BLaER1 (cell line): ENCODE data around the gene ADGRA1.

ENCODE experiments used
- H3K27ac ChIP-seq: shearing (Covaris generic); formaldehyde crosslinking; 2 replicates; pipeline ENCODE4 v1.8.1; 2022
- H3K27me3 ChIP-seq: shearing (Covaris generic); formaldehyde crosslinking; 2 replicates; pipeline ENCODE4 v1.8.1; 2022
- H3K36me3 ChIP-seq: shearing (Covaris generic); formaldehyde crosslinking; 2 replicates; pipeline ENCODE4 v1.8.1; 2022
- H3K4me1 ChIP-seq: shearing (Covaris generic); formaldehyde crosslinking; 2 replicates; pipeline ENCODE4 v1.8.1; 2022
- H3K4me2 ChIP-seq: shearing (Covaris generic); formaldehyde crosslinking; 2 replicates; pipeline ENCODE4 v1.8.1; 2022
- H3K4me3 ChIP-seq: shearing (Covaris generic); formaldehyde crosslinking; 2 replicates; pipeline ENCODE4 v1.8.1; 2022
- H3K9ac ChIP-seq: shearing (Covaris generic); formaldehyde crosslinking; 2 replicates; pipeline ENCODE4 v1.8.1; 2022
- H3K9me3 ChIP-seq: shearing (Covaris generic); formaldehyde crosslinking; 2 replicates; pipeline ENCODE4 v1.8.1; 2022
- H4K20me1 ChIP-seq: shearing (Covaris generic); formaldehyde crosslinking; 2 replicates; pipeline ENCODE4 v1.8.1; 2022
- Cebpa-rat ChIP-seq: shearing (Covaris generic); IDR thresholded peaks from 2 replicates; pipeline ENCODE4 v1.8.1; 2022

ADGRA1 gene

DNA sequence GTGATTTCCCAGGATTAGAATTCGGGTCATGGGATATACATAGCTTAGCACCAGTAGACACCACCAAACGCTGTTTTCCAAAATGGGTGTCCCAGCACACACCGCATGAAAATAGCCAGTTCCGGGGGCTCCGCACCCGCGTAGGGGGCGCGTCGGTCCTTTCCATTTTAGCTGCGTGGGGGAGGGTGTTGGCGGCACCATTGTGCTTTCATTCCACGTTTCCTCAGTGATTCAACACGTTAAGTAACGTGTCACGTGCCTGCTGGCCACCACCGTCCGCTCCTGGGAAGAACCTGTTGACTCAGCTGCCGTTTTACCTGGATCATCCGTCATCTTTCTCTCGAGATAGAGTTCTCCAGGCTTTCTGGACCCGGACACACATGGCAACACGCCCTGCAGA is 25.6 kb upstream of the ADGRA1 start:
- no peak overlapping the region for H3K4me2 ChIP-seq
- H3K9ac ChIP-seq, result no peak overlapping the region
- no peaks in the 10 kb centered on the region for H3K36me3 ChIP-seq
- H3K27me3 ChIP-seq, result no peaks in the 10 kb centered on the region
- TF ChIP-seq Cebpa-rat, result no peak
- no peak overlapping the region for H3K27ac ChIP-seq
- peaks cover 46% of the 10 kb centered on the region for H3K4me1 ChIP-seq
- H3K4me3 ChIP-seq, result no peak overlapping the region
- H4K20me1 ChIP-seq, result peaks cover 10% of the 10 kb centered on the region; the same call in 1 of the 2 replicates
- H3K9me3 ChIP-seq, result no peaks in the 10 kb centered on the region

DNA sequence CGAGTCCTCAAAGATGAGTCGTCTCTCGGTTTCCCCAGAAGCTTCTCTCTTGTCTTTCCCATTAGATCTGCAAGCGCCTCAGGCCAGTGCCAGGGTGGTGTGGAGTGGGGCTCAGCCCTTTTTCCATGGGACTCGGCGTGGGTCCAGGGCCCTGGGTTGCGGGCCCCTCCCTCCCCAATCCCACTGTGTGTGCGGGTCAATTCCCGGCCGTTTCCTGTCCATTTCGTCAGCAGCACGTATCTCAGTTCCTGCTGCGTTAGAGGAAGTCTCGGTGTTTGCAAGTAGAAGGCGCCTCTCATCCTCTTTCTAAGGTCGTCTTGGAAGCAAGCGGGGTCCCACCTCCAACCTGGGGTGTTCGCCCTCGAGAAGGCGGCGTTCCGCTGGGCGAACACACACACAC is 25.1 kb upstream of the ADGRA1 start:
- no peak overlapping the region for H3K27ac ChIP-seq
- H3K27me3 ChIP-seq, result no peaks in the 10 kb centered on the region
- no peak for TF ChIP-seq Cebpa-rat
- no peak overlapping the region; the same call in 1 of the 2 replicates for H3K4me2 ChIP-seq
- no peak overlapping the region for H3K9ac ChIP-seq
- H3K4me1 ChIP-seq, result peaks cover 41% of the 10 kb centered on the region
- no peaks in the 10 kb centered on the region for H3K9me3 ChIP-seq
- H3K36me3 ChIP-seq, result no peaks in the 10 kb centered on the region
- peaks cover 10% of the 10 kb centered on the region; the same call in 1 of the 2 replicates for H4K20me1 ChIP-seq
- no peak overlapping the region for H3K4me3 ChIP-seq

DNA sequence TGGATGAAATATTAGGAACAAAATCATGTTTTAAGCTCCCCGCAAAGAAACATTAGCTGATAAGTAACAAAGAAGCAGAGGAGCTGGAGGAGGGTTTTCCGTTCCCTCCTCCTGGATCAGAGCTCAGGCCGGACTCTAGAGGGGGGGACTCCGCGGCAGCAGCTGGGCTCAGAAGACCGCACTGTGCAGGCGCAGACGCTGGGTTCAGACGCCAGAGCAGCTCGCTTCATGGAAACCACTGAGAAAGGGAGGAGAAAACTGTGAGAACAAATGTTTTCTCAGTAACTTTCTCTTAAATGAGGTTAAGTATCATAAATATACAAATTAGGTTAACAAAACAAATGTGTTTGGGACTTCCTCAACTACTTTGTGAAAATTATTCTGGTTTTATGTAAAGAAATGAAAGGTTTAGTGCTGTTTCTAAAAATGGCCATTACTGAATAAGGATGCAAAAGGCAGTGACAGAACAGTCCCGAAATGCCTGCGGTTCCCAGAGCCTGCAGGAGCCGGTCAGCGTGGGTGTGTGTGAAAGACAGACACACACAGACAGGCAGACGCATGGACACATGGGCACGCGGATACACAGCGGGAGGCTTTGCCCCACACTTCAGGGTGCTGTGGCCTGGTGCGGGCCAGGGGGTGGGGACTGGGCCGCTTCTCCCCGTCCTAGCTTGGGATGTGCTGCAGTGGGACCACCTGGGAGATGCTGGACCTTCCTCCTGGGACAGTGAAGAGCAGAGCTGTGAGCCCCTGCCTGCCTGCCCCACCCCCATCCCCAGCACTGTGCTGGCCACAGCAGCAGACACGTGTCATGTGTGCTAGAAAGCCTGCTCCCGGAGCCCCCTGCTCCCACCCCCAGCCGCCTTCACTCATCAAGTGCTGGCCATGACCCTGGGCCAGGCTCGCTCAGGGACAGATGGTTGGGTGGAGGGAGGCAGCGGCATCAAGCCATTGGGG is 20.3 kb upstream of the ADGRA1 start:
- H3K9me3 ChIP-seq, result no peaks in the 10 kb centered on the region
- no peak overlapping the region for H3K27ac ChIP-seq
- H3K36me3 ChIP-seq, result no peaks in the 10 kb centered on the region
- H3K9ac ChIP-seq, result no peak overlapping the region
- H3K27me3 ChIP-seq, result no peaks in the 10 kb centered on the region
- H3K4me1 ChIP-seq, result peaks cover 58% of the 10 kb centered on the region
- H3K4me3 ChIP-seq, result no peak overlapping the region
- H3K4me2 ChIP-seq, result no peak overlapping the region
- TF ChIP-seq Cebpa-rat, result no peak
- no peaks in the 10 kb centered on the region for H4K20me1 ChIP-seq

DNA sequence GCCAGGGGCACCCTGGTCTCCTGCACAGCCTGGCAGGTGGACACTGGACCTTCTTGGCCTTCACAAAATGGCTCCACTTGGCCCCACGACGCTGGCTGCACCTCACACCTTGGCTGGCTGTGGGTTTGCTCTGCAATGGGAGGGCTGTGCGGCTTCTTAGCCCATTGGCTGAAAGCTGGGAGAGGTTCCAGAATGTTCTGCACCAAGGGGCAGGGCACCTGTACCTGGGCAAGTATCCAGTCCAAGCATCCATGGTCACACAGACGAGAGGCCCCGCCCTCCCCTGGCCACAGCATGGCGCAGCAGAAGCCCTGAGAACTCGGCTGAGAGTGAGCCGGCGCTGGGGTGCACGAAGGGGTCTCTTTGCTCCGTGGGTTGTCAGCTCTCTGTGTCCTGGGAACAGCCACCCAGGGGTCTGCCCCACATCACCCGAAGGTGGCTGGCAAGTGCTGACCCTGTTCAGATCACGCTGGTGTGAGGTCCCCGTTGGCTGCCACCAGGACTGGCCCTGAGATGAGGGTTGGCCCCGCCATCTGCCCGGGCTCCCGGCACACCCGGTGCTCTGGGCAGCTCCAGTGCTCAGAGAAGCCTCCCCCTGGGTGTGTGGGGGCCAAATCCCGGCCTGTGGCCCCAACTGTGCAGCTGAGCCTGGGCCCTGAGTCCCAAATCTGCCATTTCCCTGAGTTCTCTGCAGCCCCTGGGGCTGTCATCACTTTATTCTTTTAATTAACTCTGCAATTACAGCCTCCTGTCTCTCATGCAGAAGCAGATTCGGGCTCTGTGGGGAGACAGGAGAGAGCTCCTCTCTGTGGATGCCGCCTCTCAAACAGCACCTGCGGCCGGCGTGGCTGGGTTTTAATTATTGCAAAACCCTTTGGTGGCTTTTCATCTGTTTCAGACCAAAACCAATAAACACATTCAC is 19.4 kb upstream of the ADGRA1 start:
- H3K36me3 ChIP-seq, result no peaks in the 10 kb centered on the region
- no peak for TF ChIP-seq Cebpa-rat
- no peak overlapping the region for H3K4me2 ChIP-seq
- no peaks in the 10 kb centered on the region for H3K9me3 ChIP-seq
- peaks cover 60% of the 10 kb centered on the region for H3K4me1 ChIP-seq
- H3K27me3 ChIP-seq, result no peaks in the 10 kb centered on the region
- H3K9ac ChIP-seq, result no peak overlapping the region
- H4K20me1 ChIP-seq, result no peaks in the 10 kb centered on the region
- H3K4me3 ChIP-seq, result no peak overlapping the region
- H3K27ac ChIP-seq, result no peak overlapping the region

DNA sequence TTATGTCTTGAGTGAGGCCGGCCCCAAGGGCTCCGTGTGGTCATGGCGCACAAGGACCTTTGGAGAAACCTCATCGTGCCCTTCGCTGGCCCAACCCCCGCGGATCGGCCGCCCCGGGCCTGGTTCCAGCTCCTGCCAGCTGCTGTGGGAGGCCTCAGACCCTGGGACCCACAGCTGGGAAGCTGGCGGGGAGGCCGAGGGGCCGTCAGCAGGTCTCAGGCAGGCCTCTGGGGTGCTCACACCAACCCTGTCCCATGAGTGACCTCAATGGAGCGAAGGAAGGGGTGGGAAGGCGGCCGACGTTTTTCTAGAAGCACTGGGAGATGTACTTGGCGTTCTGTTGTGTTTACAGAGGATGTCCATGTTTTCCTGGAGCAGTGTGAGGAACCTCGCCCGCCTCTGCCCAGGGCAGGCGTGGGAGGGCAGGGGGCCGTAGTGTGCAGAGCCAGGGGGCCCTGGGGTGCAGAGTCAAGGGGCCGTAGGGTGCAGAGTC is 18.6 kb upstream of the ADGRA1 start:
- Histone ChIP-seq H3K9ac (no peak overlapping the region), H3K27ac (no peak overlapping the region), H3K9me3 (no peaks in the 10 kb centered on the region), H4K20me1 (no peaks in the 10 kb centered on the region), H3K4me2 (0 out of 2 replicates have a peak overlapping the region, but pooled peaks have one; percentile 8), H3K36me3 (no peaks in the 10 kb centered on the region), H3K27me3 (no peaks in the 10 kb centered on the region), H3K4me1 (peaks cover 57% of the 10 kb centered on the region), H3K4me3 (no peak overlapping the region)
- TF ChIP-seq Cebpa-rat, result no peak

DNA sequence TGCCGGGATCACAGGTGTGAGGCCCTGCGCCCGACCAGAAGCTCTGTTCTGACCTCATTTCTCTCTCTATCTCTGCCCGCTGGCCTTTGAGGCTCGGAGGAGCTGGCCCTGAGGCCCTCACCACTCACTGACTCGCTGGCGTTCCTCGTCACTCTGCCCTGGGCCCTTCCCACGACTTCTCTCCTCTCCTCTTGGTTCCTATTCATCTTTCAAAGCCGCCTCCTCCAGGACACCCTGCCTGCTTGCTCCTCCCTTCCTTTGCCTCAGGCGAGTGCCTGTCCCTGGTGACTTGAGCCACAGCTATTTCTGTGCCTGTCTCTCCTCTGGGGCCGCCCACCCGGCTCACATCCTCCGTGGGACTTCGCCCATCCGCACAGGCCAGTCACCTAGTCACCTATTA is 17.3 kb upstream of the ADGRA1 start:
- H3K27me3 ChIP-seq, result no peaks in the 10 kb centered on the region
- H3K36me3 ChIP-seq, result no peaks in the 10 kb centered on the region
- H3K9me3 ChIP-seq, result no peaks in the 10 kb centered on the region
- peak overlapping the region; percentile 41 for H3K27ac ChIP-seq
- TF ChIP-seq Cebpa-rat, result no peak
- peaks cover 51% of the 10 kb centered on the region for H3K4me1 ChIP-seq
- no peaks in the 10 kb centered on the region for H4K20me1 ChIP-seq
- H3K9ac ChIP-seq, result peak overlapping the region; percentile 48; the same call in 1 of the 2 replicates
- H3K4me2 ChIP-seq, result peak overlapping the region; percentile 88
- H3K4me3 ChIP-seq, result peak overlapping the region; percentile 18; the same call in 1 of the 2 replicates

DNA sequence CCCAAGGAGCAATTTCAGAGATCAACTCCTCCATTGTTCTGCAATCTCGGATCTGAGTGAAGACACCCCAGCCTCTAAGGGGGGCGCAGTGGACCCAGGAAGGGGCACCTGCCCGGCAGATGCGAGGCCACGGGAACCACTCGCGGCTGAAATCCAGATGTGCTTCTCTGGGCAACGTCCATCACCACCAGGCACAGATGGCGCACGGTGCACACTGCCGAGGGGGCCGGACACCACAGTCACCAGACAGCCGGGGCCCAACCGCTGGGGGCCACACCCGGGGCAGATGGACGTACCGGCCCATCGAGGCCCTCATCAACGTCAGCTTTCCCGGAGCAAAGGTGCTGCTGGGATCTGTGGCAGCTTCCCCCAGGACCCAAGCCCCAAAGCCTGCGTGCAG is 16.9 kb upstream of the ADGRA1 start:
- peak overlapping the region; percentile 48; the same call in 1 of the 2 replicates for H3K9ac ChIP-seq
- TF ChIP-seq Cebpa-rat, result no peak
- no peaks in the 10 kb centered on the region for H4K20me1 ChIP-seq
- H3K4me2 ChIP-seq, result peak overlapping the region; percentile 88
- H3K4me3 ChIP-seq, result peak overlapping the region; percentile 18; the same call in 1 of the 2 replicates
- no peaks in the 10 kb centered on the region for H3K36me3 ChIP-seq
- H3K27me3 ChIP-seq, result no peaks in the 10 kb centered on the region
- no peaks in the 10 kb centered on the region for H3K9me3 ChIP-seq
- H3K4me1 ChIP-seq, result peaks cover 55% of the 10 kb centered on the region
- H3K27ac ChIP-seq, result peak overlapping the region; percentile 41

DNA sequence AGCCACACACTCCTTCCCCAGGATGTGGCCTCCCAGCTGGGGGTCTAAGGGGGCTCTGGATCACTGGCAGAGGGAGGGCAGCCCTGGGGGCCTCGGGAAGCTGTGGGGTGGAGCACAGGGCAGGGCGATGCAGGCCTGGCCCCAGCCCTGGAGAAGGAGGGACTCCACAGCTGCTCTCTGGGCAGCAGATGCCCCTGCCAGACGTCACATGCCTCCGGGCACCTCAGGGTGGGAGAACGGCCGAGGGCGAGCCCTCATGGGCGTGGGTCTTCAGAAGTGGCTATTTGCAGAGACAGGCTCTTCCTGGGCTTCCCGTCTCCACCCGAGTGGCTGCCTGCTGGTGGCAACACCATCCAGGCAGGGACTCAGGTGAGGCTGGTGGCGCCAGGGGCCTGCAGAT is 16.0 kb upstream of the ADGRA1 start:
- Histone ChIP-seq H3K4me2 (peak overlapping the region; percentile 95), H3K36me3 (no peaks in the 10 kb centered on the region), H3K4me3 (peak overlapping the region; percentile 30; the same call in 1 of the 2 replicates), H4K20me1 (no peaks in the 10 kb centered on the region), H3K27ac (peak overlapping the region; percentile 76), H3K4me1 (peaks cover 57% of the 10 kb centered on the region), H3K9me3 (no peaks in the 10 kb centered on the region), H3K9ac (peak overlapping the region; percentile 53), H3K27me3 (no peaks in the 10 kb centered on the region)
- TF ChIP-seq Cebpa-rat, result no peak

DNA sequence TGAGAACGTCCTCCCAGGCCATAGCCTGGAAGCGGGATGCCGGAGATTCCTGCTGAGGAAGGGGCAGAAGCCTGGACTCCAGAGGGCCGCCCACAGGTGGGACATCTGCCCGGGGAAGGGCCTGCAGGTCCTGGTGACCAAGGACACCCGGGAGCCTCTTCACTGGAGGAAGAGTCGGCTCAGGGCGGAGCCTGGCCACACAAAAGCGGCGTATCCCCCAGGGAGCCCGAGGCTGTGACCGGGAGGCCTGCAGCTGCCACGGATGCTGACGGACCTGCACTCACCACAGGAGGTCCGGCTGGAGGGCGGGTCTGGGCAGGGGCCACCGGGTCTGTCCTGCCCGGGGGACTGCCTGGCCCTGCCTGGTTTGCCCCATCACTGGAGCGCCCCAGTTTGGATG is 15.5 kb upstream of the ADGRA1 start:
- no peaks in the 10 kb centered on the region for H4K20me1 ChIP-seq

More for the DNA sequence above, 15.5 kb upstream of the ADGRA1 start:
- peak overlapping the region; percentile 95 for H3K4me2 ChIP-seq
- no peaks in the 10 kb centered on the region for H3K27me3 ChIP-seq
- H3K9ac ChIP-seq, result peak overlapping the region; percentile 53; the same call in 1 of the 2 replicates
- no peak for TF ChIP-seq Cebpa-rat
- no peaks in the 10 kb centered on the region for H3K36me3 ChIP-seq
- no peaks in the 10 kb centered on the region for H3K9me3 ChIP-seq
- H3K27ac ChIP-seq, result peak overlapping the region; percentile 76
- H3K4me3 ChIP-seq, result peak overlapping the region; percentile 30; the same call in 1 of the 2 replicates
- H3K4me1 ChIP-seq, result peaks cover 57% of the 10 kb centered on the region
